PFSK-1 (cell line): ENCODE data around the gene FGD4.

Experiments used
- POLR2AphosphoS5 ChIP-seq: IDR thresholded peaks from 2 replicates; pipeline ENCODE4 v1.6.1; 2012; ENCODE audit warnings: low read depth, mild to moderate bottlenecking, control low read depth, low read length, moderate library complexity
- TAF1 ChIP-seq: IDR thresholded peaks from 2 replicates; pipeline ENCODE4 v1.6.1; 2012; ENCODE audit warnings: low read length, control low read depth, borderline replicate concordance; ENCODE audit not compliant: insufficient read depth

- TF ChIP-seq POLR2AphosphoS5 (no peak), TAF1 (no peak)
These were observed 133.1 kb downstream of the FGD4 start for GRCh38 chr12:32532422-32532821.
